ENCODE data around the gene GRIN2B.

The GRIN2B gene

DNA sequence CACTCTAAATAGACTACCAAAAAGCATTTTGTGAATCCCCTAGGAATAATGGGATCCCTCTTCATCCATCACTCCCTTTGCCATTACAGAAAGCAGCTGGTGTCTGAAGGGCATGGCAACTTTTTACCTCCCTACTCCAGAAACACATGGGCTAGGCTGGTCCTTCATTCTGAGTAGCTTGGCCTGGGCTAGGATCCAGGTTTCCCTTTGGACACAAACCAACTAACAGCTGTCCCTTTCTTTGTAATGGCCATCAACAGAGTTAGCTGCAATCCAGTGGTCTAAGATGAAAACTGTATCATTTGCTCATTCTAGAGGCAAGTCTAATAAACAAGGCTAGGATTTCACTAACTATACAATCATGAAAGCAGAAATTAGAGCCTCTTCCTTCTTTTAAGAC lies 7.4 kb downstream of the GRIN2B start:
- TF ChIP-seq, protein P1, sequence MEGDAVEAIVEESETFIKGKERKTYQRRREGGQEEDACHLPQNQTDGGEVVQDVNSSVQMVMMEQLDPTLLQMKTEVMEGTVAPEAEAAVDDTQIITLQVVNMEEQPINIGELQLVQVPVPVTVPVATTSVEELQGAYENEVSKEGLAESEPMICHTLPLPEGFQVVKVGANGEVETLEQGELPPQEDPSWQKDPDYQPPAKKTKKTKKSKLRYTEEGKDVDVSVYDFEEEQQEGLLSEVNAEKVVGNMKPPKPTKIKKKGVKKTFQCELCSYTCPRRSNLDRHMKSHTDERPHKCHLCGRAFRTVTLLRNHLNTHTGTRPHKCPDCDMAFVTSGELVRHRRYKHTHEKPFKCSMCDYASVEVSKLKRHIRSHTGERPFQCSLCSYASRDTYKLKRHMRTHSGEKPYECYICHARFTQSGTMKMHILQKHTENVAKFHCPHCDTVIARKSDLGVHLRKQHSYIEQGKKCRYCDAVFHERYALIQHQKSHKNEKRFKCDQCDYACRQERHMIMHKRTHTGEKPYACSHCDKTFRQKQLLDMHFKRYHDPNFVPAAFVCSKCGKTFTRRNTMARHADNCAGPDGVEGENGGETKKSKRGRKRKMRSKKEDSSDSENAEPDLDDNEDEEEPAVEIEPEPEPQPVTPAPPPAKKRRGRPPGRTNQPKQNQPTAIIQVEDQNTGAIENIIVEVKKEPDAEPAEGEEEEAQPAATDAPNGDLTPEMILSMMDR (IDR thresholded peaks at IDR 0.05) = no peak

DNA sequence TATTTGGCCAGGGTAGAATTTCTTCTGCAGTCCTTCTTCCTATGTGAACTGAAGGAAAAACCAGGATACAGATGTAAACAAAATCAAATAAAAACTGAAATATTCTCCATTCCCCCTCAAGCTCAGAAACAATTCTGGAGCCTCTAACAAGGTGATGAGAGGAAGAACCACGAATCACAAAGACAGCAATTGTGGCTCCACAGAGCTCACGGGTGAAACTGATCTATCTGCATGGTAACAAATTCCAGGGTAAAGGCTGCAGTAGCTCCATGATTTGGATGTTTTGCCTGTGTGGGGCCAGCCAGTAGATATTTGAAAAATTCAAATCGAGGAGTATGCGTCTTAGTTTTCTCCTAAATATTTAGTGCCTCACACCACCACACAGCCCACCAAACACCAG lies 10.6 kb downstream of the GRIN2B start:
- TF ChIP-seq, protein P1 (IDR thresholded peaks at IDR 0.05) = no peak

DNA sequence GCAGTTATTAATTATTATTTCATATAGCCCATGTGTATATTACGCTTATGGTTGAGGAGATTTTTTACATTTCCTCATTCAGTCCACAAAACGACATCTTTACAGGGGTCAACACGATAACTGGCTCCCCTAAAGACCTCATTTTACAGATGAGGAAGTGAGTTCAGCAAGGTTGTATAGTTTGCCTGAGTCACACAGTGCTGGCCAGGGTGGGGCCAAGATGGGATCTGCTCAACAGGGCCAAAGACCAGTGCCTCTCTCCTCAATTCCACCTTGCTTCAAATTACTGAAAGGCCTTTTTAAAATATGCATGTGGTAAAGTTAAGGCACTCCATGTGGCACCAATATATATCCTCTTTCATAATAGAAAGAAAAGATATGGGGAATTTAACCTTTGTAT lies 13.1 kb downstream of the GRIN2B start:
- TF ChIP-seq, protein P1 (IDR thresholded peaks at IDR 0.05) = no peak

GRCh38 chr12:13964666-13965065 lies 16.7 kb downstream of the GRIN2B start:
- TF ChIP-seq, protein P1 (IDR thresholded peaks at IDR 0.05) = no peak

- TF ChIP-seq, protein P1 (IDR thresholded peaks at IDR 0.05) = peak; percentile 48
Observed at GRCh38 chr12:13962699-13963098, 18.7 kb downstream of the GRIN2B start.

DNA sequence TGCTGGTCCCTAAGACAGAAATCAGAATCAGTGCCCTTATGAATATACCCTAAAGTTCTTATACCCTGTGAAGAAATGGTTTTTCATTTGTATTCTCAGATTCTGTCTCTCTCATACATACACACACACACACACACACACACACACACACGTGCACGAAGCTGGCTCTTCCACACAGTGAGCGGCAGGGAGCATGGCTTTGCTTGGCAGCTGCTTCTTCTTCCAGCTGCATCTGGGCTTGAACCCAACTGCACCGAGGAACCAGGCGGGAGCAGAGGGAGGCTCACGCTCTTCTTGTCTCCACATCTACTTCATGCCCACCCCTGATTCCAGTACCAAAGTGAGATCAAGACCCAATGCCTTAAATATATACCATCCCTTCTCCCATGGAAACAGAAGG lies 19.4 kb downstream of the GRIN2B start:
- TF ChIP-seq, protein P1 (IDR thresholded peaks at IDR 0.05) = no peak

DNA sequence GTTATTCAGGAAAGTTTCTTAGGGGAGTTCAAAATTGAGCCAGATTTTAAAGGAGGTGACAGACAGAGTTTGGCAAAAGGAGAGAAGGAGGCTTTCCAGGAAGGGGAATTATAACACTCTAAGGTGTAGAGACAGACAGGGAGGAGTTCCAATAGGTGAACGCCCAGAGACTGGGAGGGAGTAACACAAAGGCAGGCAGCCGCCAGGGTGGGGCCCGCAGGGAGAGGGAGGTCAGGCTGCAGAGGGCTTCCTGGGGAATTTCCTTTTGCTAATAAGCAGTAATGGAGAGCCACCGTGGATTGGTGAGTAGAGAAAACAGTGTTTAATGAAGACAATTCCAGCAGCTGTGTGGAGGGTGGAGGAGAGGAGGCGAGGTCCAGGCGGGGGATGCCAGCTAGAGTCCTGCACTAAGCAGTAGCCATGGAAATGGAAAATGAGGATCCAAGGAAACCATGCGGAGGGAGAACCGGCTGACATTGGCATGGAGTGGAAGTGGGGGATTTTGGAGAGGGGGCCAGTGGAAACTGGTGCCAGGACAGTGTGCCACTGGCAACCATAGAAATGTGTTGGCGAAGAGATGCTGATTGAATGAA lies 22.2 kb downstream of the GRIN2B start:
- TF ChIP-seq, protein P1 (IDR thresholded peaks at IDR 0.05) = no peak

- TF ChIP-seq, protein P1 (IDR thresholded peaks at IDR 0.05) = no peak
Observed at GRCh38 chr12:13957576-13957975, 23.8 kb downstream of the GRIN2B start.
